Nephron progenitor cell (in vitro differentiated cells): ENCODE results near the gene GXYLT2.

Experiments
- DNase-seq: peaks from one replicate; pipeline ENCODE4 v3.0.0; 2021
- H3K27ac Mint-ChIP-seq: 2 replicates; pipeline ENCODE4 v1.8.0; 2021; ENCODE audit warnings: mild to moderate bottlenecking, moderate library complexity, mixed read lengths
- H3K27me3 Mint-ChIP-seq: 2 replicates; pipeline ENCODE4 v1.8.0; 2021; ENCODE audit warnings: mild to moderate bottlenecking, low read depth, mixed read lengths; ENCODE audit not compliant: poor library complexity
- H3K36me3 Mint-ChIP-seq: 2 replicates; pipeline ENCODE4 v1.8.0; 2021; ENCODE audit warnings: low read depth, mixed read lengths
- H3K4me1 Mint-ChIP-seq: 2 replicates; pipeline ENCODE4 v1.8.0; 2021; ENCODE audit warnings: mixed read lengths
- H3K4me3 Mint-ChIP-seq: 2 replicates; pipeline ENCODE4 v1.8.0; 2021; ENCODE audit warnings: mild to moderate bottlenecking, moderate library complexity, mixed read lengths
- H3K9me3 Mint-ChIP-seq: 2 replicates; pipeline ENCODE4 v1.8.0; 2021; ENCODE audit warnings: mild to moderate bottlenecking, moderate library complexity, mixed read lengths
- TF ChIP-seq, protein P1 (sequence below): fragments of 200-600 bp; sonication (generic); IDR thresholded peaks from 2 replicates; pipeline ENCODE4 v1.5.0; 2021; ENCODE audit warnings: antibody characterized with exemption

Gene GXYLT2

DNA sequence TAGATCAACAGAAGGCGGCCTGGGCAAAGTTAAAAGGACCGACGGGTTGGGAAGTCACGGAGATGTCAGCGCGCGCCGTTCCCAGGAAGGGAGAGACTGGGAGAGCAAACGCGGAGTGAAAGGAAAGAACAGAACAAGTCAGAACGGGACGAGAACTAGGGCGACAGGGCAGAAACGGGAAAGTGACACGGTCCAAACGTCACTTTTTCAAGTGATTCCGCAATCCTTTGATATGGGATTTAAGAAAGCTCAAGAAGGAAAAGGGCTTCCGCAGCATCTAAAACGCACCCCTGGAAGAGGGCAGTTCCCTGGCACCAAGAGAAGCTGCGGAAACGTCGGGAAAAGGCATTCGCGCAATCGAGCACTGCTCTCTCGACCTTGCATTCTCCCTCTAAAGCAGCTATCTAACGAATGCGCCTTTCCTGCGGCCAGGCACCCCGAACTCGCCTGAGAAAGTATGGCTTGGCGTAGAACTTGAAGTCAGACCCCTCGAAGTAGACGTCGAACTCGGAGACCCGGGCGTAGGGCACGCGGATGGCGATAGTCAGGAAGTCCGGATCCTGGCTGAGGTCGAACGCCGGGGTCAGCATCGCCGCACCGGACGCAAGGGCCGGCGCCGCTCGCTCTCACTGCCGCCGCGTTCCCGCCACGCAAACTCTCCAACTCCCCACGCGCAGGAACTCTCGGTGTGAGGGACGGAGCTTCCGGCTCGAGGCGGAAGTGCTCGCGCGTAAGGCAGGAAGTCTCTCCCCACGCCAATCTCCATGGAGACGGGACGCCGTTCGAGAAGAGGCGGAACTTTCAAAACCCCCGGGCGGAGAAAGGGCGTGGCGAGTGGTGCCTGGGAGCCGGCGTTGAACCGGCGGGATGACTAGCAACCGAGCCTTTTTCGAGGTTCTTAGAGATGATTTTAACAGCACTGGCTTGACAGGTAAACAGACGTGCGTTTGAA, 39.8 kb upstream of the GXYLT2 start, which contains the start of gene SHQ1:
SHQ1 (minus strand) TSS at position 695 of the 952 bp plus-strand sequence; CDS start at position 590, 105 bp downstream.
- Mint-ChIP-seq H3K4me1 (peaks cover 36% of the 10 kb centered on the region), H3K36me3 (peaks cover 15% of the 10 kb centered on the region), H3K27ac (no peak within 1 kb of the TSS), H3K27me3 (peaks cover 31% of the 10 kb centered on the region), H3K9me3 (no peaks in the 10 kb centered on the region), H3K4me3 (peak within 1 kb of the TSS; percentile 94)
- peak; percentile 93 for DNase-seq
- TF ChIP-seq, protein P1, sequence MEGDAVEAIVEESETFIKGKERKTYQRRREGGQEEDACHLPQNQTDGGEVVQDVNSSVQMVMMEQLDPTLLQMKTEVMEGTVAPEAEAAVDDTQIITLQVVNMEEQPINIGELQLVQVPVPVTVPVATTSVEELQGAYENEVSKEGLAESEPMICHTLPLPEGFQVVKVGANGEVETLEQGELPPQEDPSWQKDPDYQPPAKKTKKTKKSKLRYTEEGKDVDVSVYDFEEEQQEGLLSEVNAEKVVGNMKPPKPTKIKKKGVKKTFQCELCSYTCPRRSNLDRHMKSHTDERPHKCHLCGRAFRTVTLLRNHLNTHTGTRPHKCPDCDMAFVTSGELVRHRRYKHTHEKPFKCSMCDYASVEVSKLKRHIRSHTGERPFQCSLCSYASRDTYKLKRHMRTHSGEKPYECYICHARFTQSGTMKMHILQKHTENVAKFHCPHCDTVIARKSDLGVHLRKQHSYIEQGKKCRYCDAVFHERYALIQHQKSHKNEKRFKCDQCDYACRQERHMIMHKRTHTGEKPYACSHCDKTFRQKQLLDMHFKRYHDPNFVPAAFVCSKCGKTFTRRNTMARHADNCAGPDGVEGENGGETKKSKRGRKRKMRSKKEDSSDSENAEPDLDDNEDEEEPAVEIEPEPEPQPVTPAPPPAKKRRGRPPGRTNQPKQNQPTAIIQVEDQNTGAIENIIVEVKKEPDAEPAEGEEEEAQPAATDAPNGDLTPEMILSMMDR = no peak

DNA sequence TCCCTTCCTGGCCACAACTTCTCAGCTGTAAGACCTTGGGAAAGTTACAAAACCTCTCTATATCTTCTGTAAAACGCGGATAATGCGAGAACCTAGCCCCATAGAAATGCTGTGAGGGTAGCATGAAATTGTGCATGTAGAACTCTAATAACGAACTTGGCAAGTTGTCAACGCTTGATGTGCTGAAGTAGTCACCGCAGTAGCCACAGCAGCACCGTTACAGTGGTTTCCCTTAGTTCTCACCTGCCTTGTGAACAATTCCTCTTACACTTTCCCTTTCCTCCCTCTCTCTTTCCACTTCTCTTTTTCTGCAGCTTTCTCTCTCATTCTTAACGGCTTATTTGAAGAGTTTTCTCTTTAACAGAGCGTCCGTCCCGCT, 39.2 kb upstream of the GXYLT2 start:
- H3K4me1 Mint-ChIP-seq = peaks cover 36% of the 10 kb centered on the region
- H3K36me3 Mint-ChIP-seq = peaks cover 8% of the 10 kb centered on the region
- H3K27ac Mint-ChIP-seq = no peak overlapping the region
- no peaks in the 10 kb centered on the region for H3K9me3 Mint-ChIP-seq
- peak overlapping the region; percentile 94 for H3K4me3 Mint-ChIP-seq
- DNase-seq = no peak
- TF ChIP-seq, protein P1 = no peak
- peaks cover 31% of the 10 kb centered on the region for H3K27me3 Mint-ChIP-seq

DNA sequence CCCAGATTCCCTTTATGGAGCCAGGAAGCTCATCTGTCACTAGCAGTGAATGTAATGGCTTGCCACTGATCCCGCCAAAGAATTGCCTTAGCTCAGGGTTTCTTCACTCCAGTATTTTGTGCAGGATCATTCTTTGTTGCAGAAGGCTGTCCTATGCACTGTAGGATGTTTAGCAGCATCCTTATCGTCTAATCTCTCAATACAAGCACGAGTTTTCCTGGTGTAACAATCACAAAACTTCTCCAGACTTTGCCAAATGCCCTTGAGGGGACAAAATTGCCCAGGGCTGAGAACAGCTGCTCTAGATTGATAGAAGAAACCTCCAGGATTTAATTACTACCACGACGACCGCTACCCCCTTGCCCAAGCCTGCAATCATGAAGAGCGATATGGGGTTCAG, 32.8 kb upstream of the GXYLT2 start:
- Mint-ChIP-seq H3K36me3 (no peaks in the 10 kb centered on the region), H3K4me3 (no peak overlapping the region), H3K27me3 (peaks cover 22% of the 10 kb centered on the region), H3K9me3 (no peaks in the 10 kb centered on the region), H3K27ac (no peak overlapping the region), H3K4me1 (peaks cover 6% of the 10 kb centered on the region)
- no peak for DNase-seq
- TF ChIP-seq, protein P1 = no peak

DNA sequence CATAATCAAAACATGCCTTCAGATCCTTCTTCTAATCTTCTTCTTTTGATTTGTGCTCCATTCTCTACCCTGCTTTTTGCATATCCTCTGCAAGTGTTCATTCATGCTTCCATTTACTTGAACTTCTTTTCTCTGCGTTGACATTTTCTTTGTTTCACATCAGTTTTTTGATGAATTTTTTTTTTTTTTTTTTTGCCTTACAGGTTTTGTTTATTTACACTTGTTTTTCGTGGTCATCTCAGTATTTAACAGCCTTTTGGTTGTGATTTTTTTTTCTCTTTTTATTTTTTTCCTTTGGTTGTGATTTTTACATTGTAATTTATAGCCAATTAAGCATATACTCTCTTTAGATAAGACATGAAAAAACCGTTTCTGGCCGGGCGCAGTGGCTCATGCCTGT, 27.8 kb upstream of the GXYLT2 start:
- TF ChIP-seq, protein P1 = no peak
- no peaks in the 10 kb centered on the region for H3K9me3 Mint-ChIP-seq
- peaks cover 8% of the 10 kb centered on the region for H3K27me3 Mint-ChIP-seq
- H3K4me1 Mint-ChIP-seq = peaks cover 4% of the 10 kb centered on the region
- no peak overlapping the region for H3K4me3 Mint-ChIP-seq
- no peak for DNase-seq
- no peaks in the 10 kb centered on the region for H3K36me3 Mint-ChIP-seq
- H3K27ac Mint-ChIP-seq = no peak overlapping the region

DNA sequence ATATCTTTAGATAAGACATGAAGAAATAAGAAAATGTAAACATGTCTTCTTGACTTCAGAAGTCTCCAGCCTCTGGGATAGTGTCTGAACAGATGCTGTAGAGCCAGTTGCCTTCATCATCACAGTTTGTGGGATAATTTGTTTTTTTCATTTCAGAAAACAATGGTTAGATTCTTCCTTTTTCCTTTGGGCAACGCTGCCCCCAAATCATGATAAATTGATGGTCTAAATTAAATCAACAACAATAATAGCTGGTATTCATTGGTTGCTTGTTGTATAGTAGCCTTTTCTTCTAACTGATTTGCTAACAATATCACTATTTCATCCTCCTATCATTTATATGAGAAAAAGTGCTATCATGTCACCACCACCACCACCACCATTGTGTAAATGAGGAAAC, 27.0 kb upstream of the GXYLT2 start:
- Mint-ChIP-seq H3K36me3 (no peaks in the 10 kb centered on the region), H3K9me3 (no peaks in the 10 kb centered on the region), H3K27me3 (peaks cover 8% of the 10 kb centered on the region), H3K4me3 (no peak overlapping the region), H3K27ac (no peak overlapping the region), H3K4me1 (no peaks in the 10 kb centered on the region)
- no peak for DNase-seq
- TF ChIP-seq, protein P1 = no peak
